GM11168 (cell line): ENCODE measurements around the gene RENBP.

Experiments used
- in situ Hi-C: fragments of 300-500 bp; cut with MboI; formaldehyde crosslinking; loops from one replicate; pipeline ENCODE4 v1.12.0; 2022; ENCODE audit warnings: low sequenced_read_pairs; ENCODE audit not compliant: unreplicated experiment

The RENBP gene

GRCh38 chrX:153924149-153924861, 20.1 kb downstream of the RENBP start:
- in situ Hi-C loops = no loop called here

GRCh38 chrX:153922932-153923857, 21.2 kb downstream of the RENBP start:
- in situ Hi-C loops = no loop called here

GRCh38 chrX:153921511-153922446, 22.7 kb downstream of the RENBP start:
- in situ Hi-C loops = no loop called here

GRCh38 chrX:153921070-153921469, 23.4 kb downstream of the RENBP start:
- in situ Hi-C loops = no loop called here

- in situ Hi-C loops = no loop called here
These were observed 23.9 kb downstream of the RENBP start for GRCh38 chrX:153920546-153920945.

GRCh38 chrX:153919281-153919680, 25.2 kb downstream of the RENBP start:
- in situ Hi-C loops = no loop called here

- in situ Hi-C loops = no loop called here
These were observed 26.6 kb downstream of the RENBP start for GRCh38 chrX:153917869-153918268.

- in situ Hi-C loops = no loop called here
These were observed 30.7 kb downstream of the RENBP start for GRCh38 chrX:153913701-153914100.

- in situ Hi-C loops = no loop called here
These were observed 31.2 kb downstream of the RENBP start for GRCh38 chrX:153913211-153913610.

- in situ Hi-C loops = no loop called here
These were observed 32.6 kb downstream of the RENBP start for GRCh38 chrX:153911798-153912197.

- in situ Hi-C loops = no loop called here
These were observed 34.0 kb downstream of the RENBP start for GRCh38 chrX:153910446-153910845.

- in situ Hi-C loops = no loop called here
These were observed 34.5 kb downstream of the RENBP start for GRCh38 chrX:153909980-153910360.

- in situ Hi-C loops = no loop called here
These were observed 35.1 kb downstream of the RENBP start for GRCh38 chrX:153909024-153909979.

GRCh38 chrX:153908219-153908860, 36.1 kb downstream of the RENBP start:
- in situ Hi-C loops = no loop called here

GRCh38 chrX:153907456-153907855, 37.0 kb downstream of the RENBP start:
- in situ Hi-C loops = no loop called here

GRCh38 chrX:153906126-153906917, 38.1 kb downstream of the RENBP start:
- in situ Hi-C loops = no loop called here

- in situ Hi-C loops = no loop called here
These were observed 38.9 kb downstream of the RENBP start for GRCh38 chrX:153905481-153906095.
